CD4-positive, alpha-beta T cell treated with Interleukin-2 at 100 ng/mL for 4 hours (primary cell): ENCODE measurements around the gene TSPAN15.
A peak's percentile ranks its signal among the peaks of the same experiment; 100 is the strongest.
"Not testable (repeated sequence)": the region's sequence is repeated elsewhere in the genome, so short reads cannot be mapped to it uniquely, and the experiment has no call there.

ENCODE experiments used
- DNase-seq: peaks from one replicate; pipeline ENCODE4 v3.0.0-alpha.2; 2020; ENCODE audit warnings: low spot score

The TSPAN15 gene

GRCh38 chr10:69488149-69488844 is 37.0 kb downstream of the TSPAN15 start:
- DNase-seq, result not testable (repeated sequence)

GRCh38 chr10:69488856-69489255 is 37.6 kb downstream of the TSPAN15 start:
- not testable (repeated sequence) for DNase-seq

GRCh38 chr10:69489506-69490090 is 38.3 kb downstream of the TSPAN15 start:
- no peak for DNase-seq

GRCh38 chr10:69490876-69491275 is 39.6 kb downstream of the TSPAN15 start:
- no peak for DNase-seq

GRCh38 chr10:69491611-69492010 is 40.3 kb downstream of the TSPAN15 start:
- no peak for DNase-seq

- no peak for DNase-seq
Measured at GRCh38 chr10:69492091-69492745, 41.0 kb downstream of the TSPAN15 start.

GRCh38 chr10:69492746-69493462 is 41.6 kb downstream of the TSPAN15 start:
- no peak for DNase-seq

- DNase-seq, result no peak
Measured at GRCh38 chr10:69494626-69495558, 43.6 kb downstream of the TSPAN15 start.

GRCh38 chr10:69495666-69496065 is 44.4 kb downstream of the TSPAN15 start:
- DNase-seq, result no peak

- DNase-seq, result no peak
Measured at GRCh38 chr10:69496352-69497230, 45.3 kb downstream of the TSPAN15 start.

- no peak for DNase-seq
Measured at GRCh38 chr10:69497231-69497561, 45.9 kb downstream of the TSPAN15 start.

GRCh38 chr10:69497611-69498390 is 46.5 kb downstream of the TSPAN15 start:
- peak; percentile 9 for DNase-seq

GRCh38 chr10:69498711-69499471 is 47.6 kb downstream of the TSPAN15 start:
- no peak for DNase-seq

- DNase-seq, result no peak
Measured at GRCh38 chr10:69499726-69500689, 48.7 kb downstream of the TSPAN15 start.

- DNase-seq, result no peak
Measured at GRCh38 chr10:69500864-69501468, 49.7 kb downstream of the TSPAN15 start.

- no peak for DNase-seq
Measured at GRCh38 chr10:69501657-69502056, 50.4 kb downstream of the TSPAN15 start.

- no peak for DNase-seq
Measured at GRCh38 chr10:69502589-69502988, 51.3 kb downstream of the TSPAN15 start.
